GM13976 (cell line): ENCODE results near the gene PLPPR3.

Source experiments
- DNase-seq: peaks from one replicate; pipeline ENCODE4 v3.0.0; 2012; ENCODE audit warnings: low spot score
- in situ Hi-C: fragments of 300-500 bp; cut with MboI; formaldehyde crosslinking; loops from one replicate; pipeline ENCODE4 v1.12.0; 2022; ENCODE audit warnings: low sequenced_read_pairs, mixed read lengths, inconsistent platforms; ENCODE audit not compliant: unreplicated experiment
- TF ChIP-seq, protein P1 (sequence below): IDR thresholded peaks from 2 replicates; pipeline ENCODE4 v1.5.1; 2012; ENCODE audit warnings: borderline replicate concordance, mild to moderate bottlenecking; ENCODE audit not compliant: insufficient read depth; ENCODE audit errors: extremely low read depth, missing control alignments, control extremely low read depth

Gene PLPPR3

DNA sequence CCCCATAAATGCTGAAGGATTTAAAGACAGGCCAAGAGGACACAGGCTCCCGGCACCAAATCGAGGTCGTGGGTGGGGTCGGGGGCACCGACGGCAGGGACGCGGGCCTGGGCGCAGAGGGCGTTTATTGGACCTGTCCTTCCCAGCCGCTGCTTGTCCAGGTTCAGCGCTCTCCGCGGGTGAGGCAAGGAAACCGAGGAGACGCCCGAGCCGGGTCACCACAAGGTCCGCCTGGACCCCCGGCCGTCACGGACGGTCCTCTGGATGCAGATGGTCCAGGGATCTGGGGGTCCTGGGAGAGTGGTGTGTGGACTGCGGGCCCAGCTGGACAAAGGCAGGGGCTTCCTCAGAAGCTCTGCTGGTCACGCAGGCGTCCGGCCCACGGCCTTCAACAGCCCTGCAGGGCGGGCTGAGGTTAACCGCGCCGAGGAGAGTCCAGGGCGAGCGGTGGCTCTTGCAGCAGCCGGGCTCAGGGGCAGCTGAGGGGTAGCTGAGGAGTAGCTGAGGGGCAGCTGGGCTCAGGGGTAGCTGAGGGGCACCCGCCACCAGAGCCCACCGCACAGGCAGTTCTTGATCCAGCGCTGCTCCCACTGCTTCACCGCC, 46.2 kb upstream of the PLPPR3 start:
- no peak for DNase-seq
- TF ChIP-seq, protein P1, sequence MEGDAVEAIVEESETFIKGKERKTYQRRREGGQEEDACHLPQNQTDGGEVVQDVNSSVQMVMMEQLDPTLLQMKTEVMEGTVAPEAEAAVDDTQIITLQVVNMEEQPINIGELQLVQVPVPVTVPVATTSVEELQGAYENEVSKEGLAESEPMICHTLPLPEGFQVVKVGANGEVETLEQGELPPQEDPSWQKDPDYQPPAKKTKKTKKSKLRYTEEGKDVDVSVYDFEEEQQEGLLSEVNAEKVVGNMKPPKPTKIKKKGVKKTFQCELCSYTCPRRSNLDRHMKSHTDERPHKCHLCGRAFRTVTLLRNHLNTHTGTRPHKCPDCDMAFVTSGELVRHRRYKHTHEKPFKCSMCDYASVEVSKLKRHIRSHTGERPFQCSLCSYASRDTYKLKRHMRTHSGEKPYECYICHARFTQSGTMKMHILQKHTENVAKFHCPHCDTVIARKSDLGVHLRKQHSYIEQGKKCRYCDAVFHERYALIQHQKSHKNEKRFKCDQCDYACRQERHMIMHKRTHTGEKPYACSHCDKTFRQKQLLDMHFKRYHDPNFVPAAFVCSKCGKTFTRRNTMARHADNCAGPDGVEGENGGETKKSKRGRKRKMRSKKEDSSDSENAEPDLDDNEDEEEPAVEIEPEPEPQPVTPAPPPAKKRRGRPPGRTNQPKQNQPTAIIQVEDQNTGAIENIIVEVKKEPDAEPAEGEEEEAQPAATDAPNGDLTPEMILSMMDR = no peak
- in situ Hi-C loops = loop anchor here (10.0 kb wide), 1 partner anchor 47 kb away; the partner anchor contains the start of genes KISS1R and R3HDM4

DNA sequence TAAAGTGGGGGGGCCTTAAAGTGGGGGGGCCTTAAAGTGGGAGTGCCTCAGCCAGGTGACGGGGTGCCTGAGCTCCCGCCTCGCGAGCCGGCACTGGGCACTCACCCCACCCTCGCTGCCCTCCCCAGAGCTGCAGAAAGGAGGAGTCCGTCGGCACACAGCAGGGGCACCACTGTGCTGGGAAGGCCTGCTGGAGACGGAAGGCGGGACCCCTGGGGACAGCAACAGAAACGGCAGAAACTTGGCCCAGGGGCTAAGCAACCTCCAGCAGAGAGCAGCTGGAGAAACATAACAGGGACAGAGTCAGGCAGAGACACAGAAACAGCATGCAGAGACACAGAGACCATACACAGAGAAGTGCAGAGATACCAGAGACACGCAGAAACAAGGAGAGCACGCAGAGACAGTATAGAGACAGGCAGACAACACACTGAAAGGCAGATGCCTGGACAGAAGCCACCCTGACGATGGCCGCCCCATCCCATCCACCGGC, 45.6 kb upstream of the PLPPR3 start:
- in situ Hi-C loops = loop anchor here (10.0 kb wide), 1 partner anchor 47 kb away; the partner anchor contains the start of genes KISS1R and R3HDM4
- TF ChIP-seq, protein P1 = no peak
- no peak for DNase-seq

DNA sequence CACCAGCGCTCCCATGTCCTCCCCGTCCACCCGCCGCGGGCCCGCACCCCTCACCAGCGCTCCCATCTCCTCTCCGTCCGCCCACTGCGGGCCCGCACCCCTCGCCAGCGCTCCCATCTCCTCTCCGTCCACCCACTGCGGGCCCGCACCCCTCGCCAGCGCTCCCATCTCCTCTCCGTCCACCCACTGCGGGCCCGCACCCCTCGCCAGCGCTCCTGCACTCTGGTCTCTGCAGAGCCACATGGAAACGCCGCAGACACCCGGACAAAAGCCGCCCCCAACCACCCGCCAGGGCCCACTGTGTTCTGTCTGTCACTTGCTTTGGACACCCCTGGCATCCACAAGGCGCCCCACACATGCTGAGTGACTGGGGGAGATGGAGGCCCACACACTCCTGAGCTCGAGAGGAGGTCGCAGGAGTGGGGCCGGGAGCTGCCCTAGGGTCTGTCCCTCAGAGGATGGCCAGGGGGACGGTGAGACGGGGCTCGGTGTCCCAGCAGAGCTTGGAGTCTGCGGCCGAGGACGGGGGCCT, 45.1 kb upstream of the PLPPR3 start:
- in situ Hi-C loops = loop anchor here (10.0 kb wide), 1 partner anchor 48 kb away; the partner anchor contains the start of genes KISS1R and R3HDM4
- TF ChIP-seq, protein P1 = no peak
- DNase-seq = no peak

DNA sequence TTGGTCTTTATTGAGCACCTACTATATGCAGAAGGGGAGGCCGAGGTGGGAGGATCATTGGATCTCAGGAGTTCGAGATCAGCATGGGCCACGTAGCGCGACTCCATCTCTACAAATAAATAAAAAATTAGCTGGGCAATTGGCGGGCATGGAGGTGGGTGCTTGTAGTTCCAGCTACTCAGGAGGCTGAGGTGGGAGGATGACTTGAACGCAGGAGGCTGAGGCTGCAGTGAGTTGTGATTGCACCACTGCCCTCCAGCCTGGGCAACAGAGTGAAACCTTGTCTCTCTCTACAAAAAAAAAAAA, 41.5 kb upstream of the PLPPR3 start:
- in situ Hi-C loops = loop anchor here (10.0 kb wide), 1 partner anchor 52 kb away; the partner anchor contains the start of genes KISS1R and R3HDM4
- DNase-seq = no peak
- TF ChIP-seq, protein P1 = no peak

DNA sequence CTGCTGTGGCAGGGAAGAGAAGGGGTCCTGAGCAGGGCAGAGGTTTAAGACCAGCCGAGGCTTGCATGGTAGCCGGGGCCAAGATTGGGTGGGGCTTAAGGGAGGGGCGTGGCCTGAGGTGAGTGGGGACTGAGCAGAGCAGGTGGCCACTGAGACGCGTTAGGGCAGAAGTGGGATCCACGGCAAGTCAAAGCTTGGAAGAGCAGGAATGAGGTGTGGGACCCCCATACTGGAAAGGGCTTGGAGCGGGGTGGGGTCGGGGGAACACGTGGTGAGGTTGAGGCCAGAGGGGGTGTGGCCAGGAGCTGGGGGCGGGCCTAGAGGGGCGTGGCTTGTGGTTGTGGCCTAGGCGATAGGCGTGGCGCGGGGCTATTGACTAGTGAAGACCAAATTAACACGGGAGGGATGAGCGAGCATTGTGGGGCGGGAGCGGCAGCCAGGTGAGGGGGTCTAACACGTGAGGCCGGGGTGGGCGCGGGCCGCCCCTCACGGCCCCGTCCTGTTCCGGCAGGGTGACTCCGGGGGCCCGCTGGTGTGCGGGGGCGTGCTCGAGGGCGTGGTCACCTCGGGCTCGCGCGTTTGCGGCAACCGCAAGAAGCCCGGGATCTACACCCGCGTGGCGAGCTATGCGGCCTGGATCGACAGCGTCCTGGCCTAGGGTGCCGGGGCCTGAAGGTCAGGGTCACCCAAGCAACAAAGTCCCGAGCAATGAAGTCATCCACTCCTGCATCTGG, 41.0 kb upstream of the PLPPR3 start:
- in situ Hi-C loops = loop anchor here (10.0 kb wide), 1 partner anchor 52 kb away; the partner anchor contains the start of genes KISS1R and R3HDM4
- DNase-seq = peak; percentile 83
- TF ChIP-seq, protein P1 = no peak

DNA sequence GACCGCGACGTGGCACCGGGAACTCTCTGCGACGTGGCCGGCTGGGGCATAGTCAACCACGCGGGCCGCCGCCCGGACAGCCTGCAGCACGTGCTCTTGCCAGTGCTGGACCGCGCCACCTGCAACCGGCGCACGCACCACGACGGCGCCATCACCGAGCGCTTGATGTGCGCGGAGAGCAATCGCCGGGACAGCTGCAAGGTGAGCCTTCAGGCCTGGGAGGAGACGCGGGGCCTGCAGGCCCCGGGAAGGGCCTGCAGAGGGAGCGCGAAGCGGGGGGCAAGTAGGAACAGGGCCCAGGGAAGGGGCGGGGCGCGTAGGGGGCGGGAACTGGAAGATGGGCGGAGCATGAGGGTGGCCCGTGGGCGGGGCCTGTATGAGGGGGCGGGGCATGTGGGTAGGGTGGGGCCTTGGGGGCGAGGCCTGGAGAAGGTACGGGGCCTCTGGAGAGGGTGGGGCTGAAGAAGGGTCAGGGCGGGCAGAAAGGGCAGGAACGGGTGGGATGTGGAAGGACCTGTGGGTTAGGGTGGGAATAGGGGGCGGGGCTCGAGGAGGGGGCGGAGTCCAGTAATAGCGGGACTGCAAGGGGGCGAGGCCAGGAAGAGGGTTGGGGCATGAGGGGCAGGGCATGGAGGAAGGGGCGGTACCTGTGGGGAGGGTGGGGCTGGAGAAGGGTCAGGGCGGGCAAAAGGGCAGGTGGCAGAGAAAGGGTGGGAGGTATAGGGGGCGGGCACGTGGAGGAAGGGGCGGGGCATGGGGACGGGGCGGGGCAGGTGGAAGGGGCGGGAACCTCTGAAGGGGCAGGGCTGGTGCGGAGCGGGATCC, 40.2 kb upstream of the PLPPR3 start:
- in situ Hi-C loops = loop anchor here (10.0 kb wide), 1 partner anchor 53 kb away; the partner anchor contains the start of genes KISS1R and R3HDM4
- peak; percentile 87 for DNase-seq
- TF ChIP-seq, protein P1 = no peak
